ENCODE data around the gene IL1RAPL2. TPM values are rescaled to one million over a fixed set of nuclear protein-coding genes. Genes with fewer than 3 reads are reported as not detected.

The IL1RAPL2 gene
- total and polyA plus RNA-seq, 10 of the 15 experiments (the other 5 are each of a cell fraction or from before 2014, with no cell fraction given), result 0.19 TPM; not detected in 9

GRCh38 chrX:105759598-105759997, 1193.6 kb downstream of the IL1RAPL2 start:
- no peak overlapping the region for H2AFZ ChIP-seq (ENCODE audit: control insufficient read depth, low read depth, low read length)
- H3K79me2 ChIP-seq (ENCODE audit: control insufficient read depth, insufficient read depth, low read length), result no peaks in the 10 kb centered on the region
- POLR2A ChIA-PET, result no interaction called here
- no peak overlapping the region for H3K9ac ChIP-seq (ENCODE audit: control insufficient read depth, insufficient read depth, low read length)
- RAD21 ChIA-PET (ENCODE audit: unreplicated experiment), result no interaction called here
- in situ Hi-C loops (cut with MboI) (no loop called here), intact Hi-C loops (cut with micrococcal nuclease; ENCODE audit: unreplicated experiment) (no loop called here)
- SMC1A ChIA-PET (ENCODE audit: uncharacterized antibody, unreplicated experiment), result no interaction called here
- no peaks in the 10 kb centered on the region for H3K36me3 ChIP-seq (ENCODE audit: control insufficient read depth in 2 of 2, insufficient read depth in 2 of 2, low read length in 1 of 2)
- no peak for ATAC-seq
- BruUV-seq (replicated peaks), result no TSS peak
- DNase-seq (ENCODE audit: low read depth, low spot score), result no peak
- H3K27me3 ChIP-seq (replicated peaks in 1 of 2; ENCODE audit: control insufficient read depth in 2 of 2, insufficient read depth in 2 of 2, low read length in 1 of 2), result no peaks in the 10 kb centered on the region
- no peak for FAIRE-seq
- WGBS (ENCODE audit: insufficient coverage, insufficient replicate concordance, low lambda C conversion rate, missing lambda C conversion rate), result 0% methylated on average over 2 of the region's 2 CpGs
- no peak overlapping the region for H3K4me3 ChIP-seq
- H3K4me2 ChIP-seq (ENCODE audit: control insufficient read depth, insufficient read depth), result no peak overlapping the region
- CTCF ChIA-PET, result no interaction called here
- TF ChIP-seq POLR2AphosphoS2 (IDR thresholded peaks at IDR 0.05; ENCODE audit: low read depth, low read length), result no peak
- H3K9me3 ChIP-seq (replicated peaks; ENCODE audit: control insufficient read depth, insufficient read depth, low read length), result no peaks in the 10 kb centered on the region
- H4K20me1 ChIP-seq (ENCODE audit: control insufficient read depth, insufficient read depth), result no peaks in the 10 kb centered on the region
- H3K27ac ChIP-seq (ENCODE audit: control insufficient read depth, insufficient read depth), result no peak overlapping the region
- no peaks in the 10 kb centered on the region for H3K4me1 ChIP-seq (ENCODE audit: control insufficient read depth, insufficient read depth, low read length)

GRCh38 chrX:105765691-105766090, 1199.7 kb downstream of the IL1RAPL2 start:
- Histone ChIP-seq H3K9ac (ENCODE audit: control insufficient read depth, insufficient read depth, low read length) (no peak overlapping the region), H2AFZ (ENCODE audit: control insufficient read depth, low read depth, low read length) (no peak overlapping the region), H3K4me3 (no peak overlapping the region), H3K4me1 (ENCODE audit: control insufficient read depth, insufficient read depth, low read length) (no peaks in the 10 kb centered on the region), H3K36me3 (ENCODE audit: control insufficient read depth in 2 of 2, insufficient read depth in 2 of 2, low read length in 1 of 2) (no peaks in the 10 kb centered on the region), H3K9me3 (replicated peaks; ENCODE audit: control insufficient read depth, insufficient read depth, low read length) (no peaks in the 10 kb centered on the region), H3K27me3 (replicated peaks in 1 of 2; ENCODE audit: control insufficient read depth in 2 of 2, insufficient read depth in 2 of 2, low read length in 1 of 2) (no peaks in the 10 kb centered on the region), H3K79me2 (ENCODE audit: control insufficient read depth, insufficient read depth, low read length) (no peaks in the 10 kb centered on the region), H3K27ac (ENCODE audit: control insufficient read depth, insufficient read depth) (no peak overlapping the region), H4K20me1 (ENCODE audit: control insufficient read depth, insufficient read depth) (no peaks in the 10 kb centered on the region), H3K4me2 (ENCODE audit: control insufficient read depth, insufficient read depth) (no peak overlapping the region)
- WGBS (ENCODE audit: insufficient coverage, insufficient replicate concordance, low lambda C conversion rate, missing lambda C conversion rate), result 33% methylated on average over 1 of the region's 1 CpG
- POLR2A ChIA-PET, result no interaction called here
- FAIRE-seq, result no peak
- intact Hi-C loops (cut with micrococcal nuclease; ENCODE audit: unreplicated experiment) (no loop called here), in situ Hi-C loops (cut with MboI) (no loop called here)
- ATAC-seq, result no peak
- no TSS peak for BruUV-seq (replicated peaks)
- RAD21 ChIA-PET (ENCODE audit: unreplicated experiment), result no interaction called here
- TF ChIP-seq POU2F2 (IDR thresholded peaks at IDR 0.05; ENCODE audit: borderline replicate concordance, low read depth, low read length) (no peak), POLR2A (IDR thresholded peaks at IDR 0.05; ENCODE audit: low read depth, low read length) (no peak), NFXL1 (IDR thresholded peaks at IDR 0.05; ENCODE audit: borderline replicate concordance) (no peak), ZBTB4 (CRISPR knock-in tag; IDR thresholded peaks at IDR 0.05) (no peak)
- no peak for DNase-seq (ENCODE audit: low read depth, low spot score)
- CTCF ChIA-PET, result no interaction called here
- SMC1A ChIA-PET (ENCODE audit: uncharacterized antibody, unreplicated experiment), result no interaction called here
